ENCODE data around the gene IRF2BP1. TPM values are rescaled to one million over a fixed set of nuclear protein-coding genes. Genes with fewer than 3 reads are reported as not detected.
"Not testable (repeated sequence)": the region's sequence is repeated elsewhere in the genome, so short reads cannot be mapped to it uniquely, and the experiment has no call there.

Gene IRF2BP1
- total RNA-seq, 2 donors from 2014 or later = 14.5 to 18.2 TPM

- ATAC-seq = no peak
- Mint-ChIP-seq H3K4me1 (ENCODE audit: low read depth in 2 of 2) (peaks cover 16 to 25% of the 10 kb centered on the region in 2 donors), H3K4me3 (peak overlapping the region; percentile 25)
Measured at GRCh38 chr19:45899253-45899652, 13.3 kb upstream of the IRF2BP1 start.

GRCh38 chr19:45897261-45897812, 11.4 kb upstream of the IRF2BP1 start:
- peaks cover 16 to 28% of the 10 kb centered on the region in 2 donors for H3K4me1 Mint-ChIP-seq (ENCODE audit: low read depth in 2 of 2)
- H3K27ac Mint-ChIP-seq = no peak overlapping the region
- H3K36me3 Mint-ChIP-seq = peaks cover 17% of the 10 kb centered on the region
- no peak overlapping the region for H3K4me3 Mint-ChIP-seq
- DNase-seq (ENCODE audit: low spot score) (no peak), ATAC-seq (no peak)
- H3K9me3 Mint-ChIP-seq = no peaks in the 10 kb centered on the region
- H3K27me3 Mint-ChIP-seq = no peaks in the 10 kb centered on the region

More at GRCh38 chr19:45899253-45899652, 13.3 kb upstream of the IRF2BP1 start:
- DNase-seq (ENCODE audit: low spot score) = no peak
- H3K27me3 Mint-ChIP-seq = no peaks in the 10 kb centered on the region
- H3K36me3 Mint-ChIP-seq = peaks cover 17% of the 10 kb centered on the region
- no peaks in the 10 kb centered on the region for H3K9me3 Mint-ChIP-seq
- no peak overlapping the region for H3K27ac Mint-ChIP-seq

GRCh38 chr19:45895983-45896599, 10.2 kb upstream of the IRF2BP1 start:
- ATAC-seq, H3K27ac Mint-ChIP-seq: not testable (repeated sequence)

GRCh38 chr19:45895519-45895972, 9.6 kb upstream of the IRF2BP1 start:
- H3K9me3 Mint-ChIP-seq = no peaks in the 10 kb centered on the region
- H3K27ac Mint-ChIP-seq = no peak overlapping the region
- H3K4me1 Mint-ChIP-seq (ENCODE audit: low read depth in 2 of 2) = peaks cover 7 to 19% of the 10 kb centered on the region in 2 donors
- DNase-seq (ENCODE audit: low spot score) (no peak), ATAC-seq (no peak)
- H3K4me3 Mint-ChIP-seq = no peak overlapping the region
- peaks cover 17% of the 10 kb centered on the region for H3K36me3 Mint-ChIP-seq
- no peaks in the 10 kb centered on the region for H3K27me3 Mint-ChIP-seq

More at GRCh38 chr19:45895983-45896599, 10.2 kb upstream of the IRF2BP1 start:
- not testable (repeated sequence) for H3K4me3 Mint-ChIP-seq; DNase-seq (ENCODE audit: low spot score); H3K9me3 Mint-ChIP-seq; H3K27me3 Mint-ChIP-seq
- H3K36me3 Mint-ChIP-seq = peaks cover 17% of the 10 kb centered on the region
- peaks cover 10 to 23% of the 10 kb centered on the region in 2 donors for H3K4me1 Mint-ChIP-seq (ENCODE audit: low read depth in 2 of 2)

- H3K4me3 Mint-ChIP-seq = no peak overlapping the region
- no peaks in the 10 kb centered on the region for H3K9me3 Mint-ChIP-seq
- H3K36me3 Mint-ChIP-seq = peaks cover 7% of the 10 kb centered on the region
- DNase-seq (ENCODE audit: low spot score) (no peak), ATAC-seq (no peak)
- H3K4me1 Mint-ChIP-seq (ENCODE audit: low read depth in 2 of 2) = peaks cover 10 to 21% of the 10 kb centered on the region in 2 donors
- no peaks in the 10 kb centered on the region for H3K27me3 Mint-ChIP-seq
- H3K27ac Mint-ChIP-seq = no peak overlapping the region
Measured at GRCh38 chr19:45890877-45891276, 4.9 kb upstream of the IRF2BP1 start.

- ATAC-seq (no peak), DNase-seq (ENCODE audit: low spot score) (no peak)
- H3K36me3 Mint-ChIP-seq = no peaks in the 10 kb centered on the region
- no peaks in the 10 kb centered on the region for H3K9me3 Mint-ChIP-seq
- no peak overlapping the region for H3K27ac Mint-ChIP-seq
- peaks cover 10 to 18% of the 10 kb centered on the region in 2 donors for H3K4me1 Mint-ChIP-seq (ENCODE audit: low read depth in 2 of 2)
- H3K27me3 Mint-ChIP-seq = no peaks in the 10 kb centered on the region
- no peak overlapping the region for H3K4me3 Mint-ChIP-seq
Measured at GRCh38 chr19:45889210-45889885, 3.4 kb upstream of the IRF2BP1 start.

GRCh38 chr19:45887200-45887710, 1.3 kb upstream of the IRF2BP1 start:
- no peaks in the 10 kb centered on the region for H3K27me3 Mint-ChIP-seq
- H3K4me3 Mint-ChIP-seq = peak overlapping the region; percentile 99
- peak overlapping the region; percentile 93 to 97 for H3K27ac Mint-ChIP-seq
- ATAC-seq (no peak), DNase-seq (ENCODE audit: low spot score) (no peak)
- peaks cover 16 to 19% of the 10 kb centered on the region in 2 donors for H3K4me1 Mint-ChIP-seq (ENCODE audit: low read depth in 2 of 2)
- no peaks in the 10 kb centered on the region for H3K36me3 Mint-ChIP-seq
- H3K9me3 Mint-ChIP-seq = no peaks in the 10 kb centered on the region

- peaks cover 0 to 2% of the 10 kb centered on the region in 2 donors for H3K27me3 Mint-ChIP-seq
- H3K36me3 Mint-ChIP-seq = no peaks in the 10 kb centered on the region
- ATAC-seq (peak; percentile 84 to 89), DNase-seq (ENCODE audit: low spot score) (peak; percentile 93)
- H3K27ac Mint-ChIP-seq = peak overlapping the region; percentile 93 to 97
- H3K4me3 Mint-ChIP-seq = peak overlapping the region; percentile 99
- peaks cover 18 to 22% of the 10 kb centered on the region in 2 donors for H3K4me1 Mint-ChIP-seq (ENCODE audit: low read depth in 2 of 2)
- no peaks in the 10 kb centered on the region for H3K9me3 Mint-ChIP-seq
Measured at GRCh38 chr19:45886427-45887199, 672 bp upstream of the IRF2BP1 start.

GRCh38 chr19:45884682-45885555, 1.0 kb downstream of the IRF2BP1 start:
- ATAC-seq = peak in 1 of 2 donors; percentile 3

GRCh38 chr19:45883881-45884681, 1.9 kb downstream of the IRF2BP1 start:
- H3K36me3 Mint-ChIP-seq = no peaks in the 10 kb centered on the region
- peaks cover 23 to 25% of the 10 kb centered on the region in 2 donors for H3K4me1 Mint-ChIP-seq (ENCODE audit: low read depth in 2 of 2)
- H3K27me3 Mint-ChIP-seq = peaks cover 0 to 4% of the 10 kb centered on the region in 2 donors
- H3K27ac Mint-ChIP-seq = no peak overlapping the region
- ATAC-seq = no peak
- no peak for DNase-seq (ENCODE audit: low spot score)
- H3K9me3 Mint-ChIP-seq = no peaks in the 10 kb centered on the region
- H3K4me3 Mint-ChIP-seq = peak overlapping the region; percentile 58

More at GRCh38 chr19:45884682-45885555, 1.0 kb downstream of the IRF2BP1 start:
- no peak overlapping the region for H3K27ac Mint-ChIP-seq
- DNase-seq (ENCODE audit: low spot score) = no peak
- no peaks in the 10 kb centered on the region for H3K36me3 Mint-ChIP-seq
- H3K27me3 Mint-ChIP-seq = peaks cover 0 to 4% of the 10 kb centered on the region in 2 donors
- peaks cover 23 to 25% of the 10 kb centered on the region in 2 donors for H3K4me1 Mint-ChIP-seq (ENCODE audit: low read depth in 2 of 2)
- no peaks in the 10 kb centered on the region for H3K9me3 Mint-ChIP-seq
- H3K4me3 Mint-ChIP-seq = peak overlapping the region; percentile 47

GRCh38 chr19:45883586-45883880, 2.4 kb downstream of the IRF2BP1 start:
- peaks cover 25 to 29% of the 10 kb centered on the region in 2 donors for H3K4me1 Mint-ChIP-seq (ENCODE audit: low read depth in 2 of 2)
- peak overlapping the region; percentile 58 for H3K4me3 Mint-ChIP-seq
- DNase-seq (ENCODE audit: low spot score) (no peak), ATAC-seq (no peak)
- H3K9me3 Mint-ChIP-seq = no peaks in the 10 kb centered on the region
- peaks cover 0 to 4% of the 10 kb centered on the region in 2 donors for H3K27me3 Mint-ChIP-seq
- no peaks in the 10 kb centered on the region for H3K36me3 Mint-ChIP-seq
- H3K27ac Mint-ChIP-seq = peak overlapping the region in 1 of 2 donors; percentile 25

Measured in natural killer cell treated with Interleukin-12 subunit alpha and Interleukin-12 subunit beta and Interleukin-15 and Interleukin-18, amount 100 ng/mL, for 72 hours (primary cell).